Activated T-cell treated with anti-CD3 and anti-CD28 coated beads for 4 hours (primary cell): Measurements from ENCODE around the gene DDX49.
A peak's percentile ranks its signal among the peaks of the same experiment; 100 is the strongest.
"Not testable (repeated sequence)": the region's sequence is repeated elsewhere in the genome, so short reads cannot be mapped to it uniquely, and the experiment has no call there.

Source experiments
- DNase-seq: peaks from one replicate; pipeline ENCODE4 v3.0.0-alpha.2; 2020

Gene DDX49

DNA sequence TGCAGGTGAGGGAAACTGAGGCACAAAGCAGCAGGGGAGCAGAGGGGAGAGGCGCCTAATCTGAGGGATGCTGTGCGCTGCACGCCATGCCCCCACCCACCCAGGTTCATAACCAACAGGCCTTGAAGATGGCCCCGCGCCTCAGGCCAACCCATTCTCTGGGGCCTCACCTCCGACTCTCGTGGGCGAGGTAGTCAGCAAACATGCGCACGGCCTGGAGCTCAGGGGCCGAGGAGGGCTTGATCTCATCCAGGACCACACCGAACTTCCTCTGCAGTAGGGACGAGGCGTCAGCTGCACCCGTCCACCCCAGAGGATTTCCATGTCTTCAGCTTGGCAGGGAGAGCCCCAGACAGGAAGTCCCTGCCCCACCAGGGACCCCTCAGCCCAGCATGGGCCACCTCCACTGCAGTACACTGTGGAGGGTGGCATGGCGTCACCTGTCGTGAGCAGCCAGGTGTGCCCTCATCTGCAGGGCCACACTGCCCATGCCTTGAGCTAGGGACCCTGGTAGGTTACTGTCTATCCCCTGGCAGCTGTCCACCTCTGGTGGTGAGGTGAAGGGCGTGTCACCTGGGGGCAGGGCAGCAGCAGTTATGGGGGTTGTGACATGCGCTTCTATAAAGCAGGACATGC, 8.6 kb upstream of the DDX49 start:
- DNase-seq = no peak

DNA sequence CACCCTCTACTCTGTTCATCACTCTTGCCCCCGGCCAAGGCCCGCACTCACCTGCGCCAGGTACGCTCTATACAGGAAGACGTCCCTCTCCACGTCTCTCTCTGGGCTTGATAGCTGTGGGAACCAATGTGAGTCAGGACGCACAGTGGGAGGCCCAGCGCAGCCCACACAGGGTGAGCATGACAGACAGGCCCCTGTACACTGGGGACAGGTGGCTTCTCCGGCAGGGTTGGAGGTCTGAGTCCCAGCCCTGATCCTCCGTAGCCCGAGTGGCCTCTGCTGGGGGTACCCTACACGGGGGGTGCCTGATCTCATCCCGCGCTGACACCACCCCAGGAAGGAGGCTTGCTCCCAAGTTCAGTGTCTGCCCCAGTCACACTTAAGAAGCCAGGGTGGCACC, 6.6 kb upstream of the DDX49 start:
- no peak for DNase-seq

GRCh38 chr19:18913466-18913865, 6.0 kb upstream of the DDX49 start:
- no peak for DNase-seq

GRCh38 chr19:18915639-18916038, 3.9 kb upstream of the DDX49 start:
- DNase-seq = no peak

GRCh38 chr19:18917593-18917992, 1.9 kb upstream of the DDX49 start:
- DNase-seq = not testable (repeated sequence)

DNA sequence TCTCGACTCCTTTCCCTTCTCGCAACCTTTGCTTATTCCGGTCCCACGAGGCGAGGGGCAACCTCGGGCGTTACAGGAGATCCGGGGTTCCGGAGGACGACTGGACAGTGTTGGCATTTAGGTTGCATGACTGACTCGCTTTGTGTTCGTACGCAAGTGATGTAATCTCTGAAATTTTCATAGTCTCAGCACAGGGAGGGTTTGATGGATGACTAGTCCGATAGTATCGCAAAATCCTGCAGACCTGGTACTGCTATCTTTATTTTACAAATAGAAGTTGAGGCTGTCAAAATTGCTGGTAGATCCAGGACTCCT, 342 bp downstream of the DDX49 start:
- no peak for DNase-seq

DNA sequence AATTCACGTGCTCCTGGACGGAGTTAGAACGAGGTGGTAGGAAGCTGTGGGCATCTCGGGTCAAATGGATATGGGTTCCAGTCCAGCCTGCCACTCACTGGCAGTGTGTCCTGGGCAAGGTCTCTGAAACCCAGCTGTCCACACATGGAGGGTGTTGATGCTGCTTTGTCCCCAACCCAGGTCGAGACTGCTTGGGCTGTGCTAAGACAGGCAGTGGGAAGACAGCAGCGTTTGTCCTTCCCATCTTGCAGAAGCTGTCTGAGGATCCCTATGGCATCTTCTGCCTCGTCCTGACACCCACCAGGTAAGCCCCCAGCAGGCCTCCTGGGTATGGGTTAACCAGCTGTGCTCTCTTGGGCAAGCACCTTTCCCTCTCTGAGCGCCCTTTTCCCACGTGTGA, 885 bp downstream of the DDX49 start:
- DNase-seq = no peak

- DNase-seq = no peak
Observed at GRCh38 chr19:18921593-18921992, 2.1 kb downstream of the DDX49 start.

- no peak for DNase-seq
Observed at GRCh38 chr19:18922228-18922985, 2.9 kb downstream of the DDX49 start.

DNA sequence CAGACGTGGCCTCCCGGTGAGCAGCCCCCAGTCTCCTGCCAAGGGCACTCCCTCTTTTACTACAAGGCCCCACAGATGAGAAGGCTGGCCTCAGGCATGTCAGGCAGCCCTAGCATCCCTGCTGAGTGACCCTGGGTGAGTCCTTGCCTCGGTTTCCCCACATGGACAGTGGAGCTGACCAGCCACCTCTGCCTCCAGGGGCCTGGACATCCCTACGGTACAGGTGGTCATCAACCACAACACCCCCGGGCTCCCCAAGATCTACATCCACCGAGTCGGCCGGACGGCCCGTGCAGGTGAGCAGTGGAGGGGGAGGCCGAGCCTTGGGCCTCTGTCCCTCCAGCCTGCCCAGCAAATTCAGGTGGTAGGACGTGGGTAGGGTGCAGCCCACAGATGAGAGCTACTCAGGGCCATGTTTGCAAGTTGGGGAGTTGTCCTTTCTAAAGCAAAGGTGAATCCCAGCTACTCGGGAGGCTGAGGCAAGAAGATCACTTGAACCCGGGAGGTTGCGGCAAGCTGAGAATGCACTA, 5.2 kb downstream of the DDX49 start:
- no peak for DNase-seq

DNA sequence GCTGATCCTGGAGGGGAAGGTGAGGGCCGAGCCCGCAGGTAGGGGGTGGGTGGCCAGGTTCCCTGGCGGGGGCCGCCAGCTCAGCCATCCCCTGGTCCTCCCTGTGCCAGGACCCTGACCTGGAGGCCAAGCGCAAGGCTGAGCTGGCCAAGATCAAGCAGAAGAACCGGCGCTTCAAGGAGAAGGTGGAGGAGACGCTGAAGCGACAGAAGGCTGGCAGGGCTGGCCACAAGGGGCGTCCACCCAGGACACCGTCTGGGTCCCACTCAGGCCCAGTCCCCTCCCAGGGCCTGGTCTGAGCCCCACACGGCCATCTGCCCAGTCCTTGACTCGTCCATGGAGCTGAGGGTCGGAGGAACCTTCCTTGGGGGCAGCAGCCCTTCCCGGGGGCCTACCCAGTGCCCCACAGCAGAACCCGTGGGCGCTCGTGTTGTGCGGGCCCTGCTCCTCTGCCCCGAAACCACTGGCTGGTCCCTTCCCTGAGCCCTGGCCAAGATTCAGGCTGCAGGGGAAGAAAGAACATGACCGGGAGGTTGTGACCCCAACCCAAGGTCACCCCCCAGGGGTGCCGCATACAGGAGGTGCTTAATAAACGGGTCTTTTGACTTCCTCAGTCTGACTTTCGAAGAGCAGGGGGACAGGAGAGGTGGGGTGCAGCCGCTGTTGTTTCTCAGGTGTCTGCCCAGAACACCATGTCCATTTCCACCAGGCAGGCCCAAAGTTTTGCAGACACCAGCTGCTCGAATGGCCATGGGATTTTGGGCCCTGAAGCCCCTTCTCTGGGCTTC, 8.7 kb downstream of the DDX49 start:
- DNase-seq = no peak

GRCh38 chr19:18929311-18929710, 9.8 kb downstream of the DDX49 start:
- DNase-seq = no peak

GRCh38 chr19:18931316-18932162, 12.0 kb downstream of the DDX49 start:
- DNase-seq = no peak

GRCh38 chr19:18932216-18932841, 12.8 kb downstream of the DDX49 start:
- DNase-seq = peak; percentile 81

GRCh38 chr19:18933297-18933696, 13.8 kb downstream of the DDX49 start:
- DNase-seq = no peak

DNA sequence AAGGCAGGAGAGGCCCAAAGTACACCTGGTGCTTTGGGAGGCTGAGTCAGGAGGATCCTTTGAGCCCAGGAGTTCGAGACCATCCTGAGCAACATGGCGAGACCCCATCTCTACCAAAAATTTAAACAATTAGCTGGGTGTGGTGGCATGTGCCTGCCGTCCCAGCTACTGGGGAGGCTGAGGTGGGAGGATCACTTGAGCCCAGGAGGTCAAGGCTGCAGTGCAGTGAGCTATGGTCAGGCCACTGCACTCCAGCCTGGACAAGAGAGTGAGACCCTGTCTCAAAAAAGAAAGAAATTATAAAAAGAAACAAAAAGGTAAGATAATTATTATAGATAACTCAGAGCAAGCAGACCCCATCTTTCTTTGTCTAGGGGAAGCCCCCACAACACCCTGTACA, 19.6 kb downstream of the DDX49 start:
- DNase-seq = no peak

- DNase-seq = no peak
Observed at GRCh38 chr19:18939922-18940768, 20.6 kb downstream of the DDX49 start.

GRCh38 chr19:18940769-18941627, 21.5 kb downstream of the DDX49 start, which contains the start of gene HOMER3:
HOMER3 (minus strand) TSS chr19:18941217; CDS start chr19:18938982, 2,235 bp downstream.
- DNase-seq = peak; percentile 72

DNA sequence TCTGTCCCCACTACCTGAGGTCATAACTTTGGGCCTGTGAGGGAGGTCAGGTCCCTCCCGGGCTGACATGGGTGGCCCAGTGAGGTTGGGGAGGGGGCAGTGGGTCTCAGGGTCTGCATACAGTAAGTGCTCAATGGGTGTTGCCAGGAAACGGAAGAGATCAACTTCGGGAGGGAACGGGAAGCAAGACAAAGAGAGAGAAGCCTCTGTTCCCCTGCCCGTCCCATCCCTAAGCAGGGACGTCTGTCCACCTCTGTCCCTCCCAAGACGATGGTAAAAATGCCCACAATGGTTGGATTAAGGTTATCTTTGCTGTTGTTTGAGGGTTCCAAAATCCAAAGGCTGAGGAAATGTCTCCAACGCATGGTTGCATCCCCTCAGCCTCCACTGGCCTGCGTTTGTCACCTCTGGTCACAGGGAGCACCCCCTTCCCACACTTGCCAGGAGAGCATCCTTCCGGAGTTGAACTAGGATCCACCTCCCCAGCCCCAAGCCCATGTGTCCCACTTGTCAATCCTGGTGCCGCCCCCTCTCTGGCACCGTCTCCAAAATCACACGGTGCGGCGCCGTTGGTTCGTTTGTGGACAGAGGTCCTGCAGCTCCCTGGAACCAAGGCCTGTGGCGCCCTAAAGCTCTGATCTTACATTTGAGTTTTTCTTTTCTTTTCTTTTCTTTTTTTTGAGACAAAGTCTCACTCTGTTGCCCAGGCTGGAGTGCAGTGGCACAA, 22.3 kb downstream of the DDX49 start:
- DNase-seq = no peak

DNA sequence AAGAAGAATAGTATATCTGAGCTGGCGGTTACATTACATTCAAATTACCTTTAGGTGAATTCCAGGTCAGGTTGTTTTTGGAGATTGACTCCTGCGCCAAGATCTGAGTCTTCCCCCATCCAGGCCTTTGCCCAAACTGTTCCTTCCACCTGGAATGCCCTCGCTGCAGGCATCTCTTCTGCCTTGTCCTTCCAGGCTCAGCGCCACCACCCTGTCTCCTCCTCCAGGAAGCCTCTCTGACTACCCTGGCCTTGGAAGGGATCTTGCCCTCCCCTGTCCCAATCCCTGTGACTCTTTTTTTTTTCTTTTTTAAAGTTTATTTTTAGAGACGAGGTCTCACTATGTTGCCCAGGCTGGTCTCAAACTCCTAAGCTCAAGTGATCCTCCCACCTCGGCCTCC, 23.2 kb downstream of the DDX49 start:
- DNase-seq = no peak
